Karpas-422 (cell line): ENCODE data around the gene DYRK1A. TPM values are rescaled to one million over a fixed set of nuclear protein-coding genes. Genes with fewer than 3 reads are reported as not detected.

Experiments
- DNase-seq: peaks from one replicate; pipeline ENCODE4 v3.0.0-alpha.2; 2015
- H2AFZ ChIP-seq: fragments of 200-600 bp; sonication (generic); 2 replicates; pipeline ENCODE4 v1.6.1; 2014; ENCODE audit warnings: antibody characterized with exemption, low read length, mixed read lengths
- H3K27ac ChIP-seq: fragments of 200-600 bp; sonication (generic); 2 replicates; pipeline ENCODE4 v1.5.1; 2014; ENCODE audit warnings: mild to moderate bottlenecking, low read length, moderate library complexity
- H3K27me3 ChIP-seq: fragments of 200-600 bp; sonication (generic); 2 replicates; pipeline ENCODE4 v1.6.1; 2014; ENCODE audit warnings: low read length, mixed read lengths
- H3K36me3 ChIP-seq: fragments of 200-600 bp; sonication (generic); 2 replicates; pipeline ENCODE4 v1.6.1; 2014; ENCODE audit warnings: low read length, mixed read lengths; ENCODE audit not compliant: insufficient read depth
- H3K4me1 ChIP-seq: fragments of 200-600 bp; sonication (generic); 2 replicates; pipeline ENCODE4 v1.6.1; 2014; ENCODE audit warnings: mild to moderate bottlenecking, low read length, mixed read lengths
- H3K4me2 ChIP-seq: fragments of 200-600 bp; sonication (generic); 2 replicates; pipeline ENCODE4 v1.6.1; 2014; ENCODE audit warnings: low read length, low read depth, mild to moderate bottlenecking; ENCODE audit not compliant: poor library complexity, severe bottlenecking
- H3K4me3 ChIP-seq: fragments of 200-600 bp; sonication (generic); 2 replicates; pipeline ENCODE4 v1.5.1; 2014; ENCODE audit warnings: mild to moderate bottlenecking, antibody characterized with exemption, low read length, mixed read lengths
- H3K79me2 ChIP-seq: fragments of 200-600 bp; sonication (generic); 2 replicates; pipeline ENCODE4 v1.6.1; 2014; ENCODE audit warnings: mild to moderate bottlenecking, low read length, mixed read lengths
- H3K9ac ChIP-seq: fragments of 200-600 bp; sonication (generic); 2 replicates; pipeline ENCODE4 v1.6.0; 2014; ENCODE audit warnings: low read length
- H3K9me2 ChIP-seq: fragments of 200-600 bp; sonication (generic), shearing (Covaris generic); replicated peaks from 2 replicates; pipeline ENCODE4 v1.6.0; 2014; ENCODE audit warnings: mild to moderate bottlenecking, low read length, moderate library complexity; ENCODE audit not compliant: insufficient read depth
- H3K9me3 ChIP-seq: fragments of 300-700, 200-600 bp; sonication (generic); 2 replicates; pipeline ENCODE4 v1.6.1; 2014; ENCODE audit warnings: low read length, mixed read lengths
- H4K20me1 ChIP-seq: fragments of 200-600 bp; sonication (generic); 2 replicates; pipeline ENCODE4 v1.6.1; 2014; ENCODE audit warnings: mild to moderate bottlenecking, antibody characterized with exemption, low read length, low read depth; ENCODE audit not compliant: insufficient read depth
- total RNA-seq: library from RNA; depleted of rRNA; stranded (reverse); fragments of >200 nt; shearing (Covaris generic); gene quantifications from 2 replicates; pipeline ENCODE4 v1.2.3, GENCODE V29; 2014; ENCODE audit warnings: low replicate concordance

The DYRK1A gene
- total RNA-seq, 1 experiment from 2014 or later = 98.2 TPM

DNA sequence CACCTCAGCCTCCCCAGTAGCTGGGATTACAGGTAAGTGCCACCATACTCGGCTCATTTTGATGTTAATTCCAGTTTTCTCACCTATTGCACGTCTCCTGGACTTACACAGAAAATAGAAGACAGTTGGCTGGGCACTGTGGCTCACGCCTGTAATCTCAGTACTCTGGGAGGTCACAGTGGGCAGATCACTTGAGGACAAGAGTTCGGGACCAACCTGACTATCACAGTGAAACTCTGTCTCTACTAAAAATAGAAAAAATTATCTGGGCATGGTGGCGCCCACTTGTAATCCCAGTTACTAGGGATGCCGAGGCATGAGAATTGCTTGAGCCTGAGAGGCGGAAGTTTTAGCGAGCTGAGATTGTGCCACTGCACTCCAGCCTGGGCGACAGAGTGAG is 44.1 kb downstream of the DYRK1A start:
- DNase-seq = no peak
- no peak overlapping the region for H2AFZ ChIP-seq
- peaks cover 39% of the 10 kb centered on the region for H4K20me1 ChIP-seq
- peaks cover 97% of the 10 kb centered on the region for H3K79me2 ChIP-seq
- no peak overlapping the region for H3K9ac ChIP-seq
- H3K4me2 ChIP-seq = peak overlapping the region; percentile 17
- peaks cover 95% of the 10 kb centered on the region for H3K4me1 ChIP-seq
- 0 out of 2 replicates have a peak overlapping the region, but pooled peaks have one; percentile 35 for H3K27ac ChIP-seq
- H3K36me3 ChIP-seq = peaks cover 4% of the 10 kb centered on the region; the same call in 1 of the 2 replicates
- no peaks in the 10 kb centered on the region for H3K9me3 ChIP-seq
- H3K9me2 ChIP-seq = no peaks in the 10 kb centered on the region
- no peak overlapping the region for H3K4me3 ChIP-seq
- H3K27me3 ChIP-seq = no peaks in the 10 kb centered on the region

DNA sequence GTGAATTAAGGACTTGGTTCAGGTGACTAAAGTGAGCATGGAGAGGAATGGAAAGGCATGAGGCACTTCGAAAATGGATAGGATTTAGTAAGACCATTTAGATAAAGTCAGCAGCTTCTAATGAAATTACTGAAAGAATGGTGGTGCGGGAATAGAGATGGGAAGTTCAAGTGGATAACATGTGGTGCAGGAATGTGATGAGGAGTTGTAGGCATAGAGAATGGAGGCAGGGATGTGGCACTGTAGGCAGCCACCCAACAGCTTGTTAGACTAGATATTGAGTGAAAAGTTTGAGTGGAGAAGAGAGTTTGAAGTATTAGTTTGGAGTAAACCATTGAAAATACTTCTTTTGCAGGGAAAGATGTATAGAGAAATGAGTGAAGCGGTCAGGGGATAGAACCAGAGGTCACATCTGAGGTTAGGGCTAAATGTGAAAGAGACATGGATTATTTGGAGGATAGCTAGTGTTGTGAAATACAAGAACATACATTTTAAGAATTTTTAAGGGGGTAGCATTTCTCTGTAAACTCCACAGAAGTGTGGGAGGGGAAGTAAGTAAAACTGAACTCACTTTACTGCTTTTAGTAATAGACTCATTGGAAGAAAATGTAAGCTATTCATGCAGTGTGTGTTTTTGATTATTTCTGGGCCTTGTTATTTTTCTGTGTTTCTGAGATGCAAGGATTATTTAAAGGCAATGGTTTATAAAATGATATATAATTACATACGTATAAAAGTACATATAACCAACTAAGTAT is 46.2 kb downstream of the DYRK1A start:
- H3K79me2 ChIP-seq = peaks cover 98% of the 10 kb centered on the region
- H2AFZ ChIP-seq = no peak overlapping the region
- no peaks in the 10 kb centered on the region for H3K9me2 ChIP-seq
- H3K9me3 ChIP-seq = no peaks in the 10 kb centered on the region
- peak overlapping the region; percentile 5; the same call in 1 of the 2 replicates for H3K4me3 ChIP-seq
- H3K4me1 ChIP-seq = peaks cover 79% of the 10 kb centered on the region
- H3K4me2 ChIP-seq = peak overlapping the region; percentile 52
- DNase-seq = no peak
- H3K9ac ChIP-seq = peak overlapping the region; percentile 15; the same call in 1 of the 2 replicates
- H3K27ac ChIP-seq = peak overlapping the region; percentile 62
- H3K27me3 ChIP-seq = no peaks in the 10 kb centered on the region
- peaks cover 4% of the 10 kb centered on the region; the same call in 1 of the 2 replicates for H3K36me3 ChIP-seq
- H4K20me1 ChIP-seq = peaks cover 34% of the 10 kb centered on the region

DNA sequence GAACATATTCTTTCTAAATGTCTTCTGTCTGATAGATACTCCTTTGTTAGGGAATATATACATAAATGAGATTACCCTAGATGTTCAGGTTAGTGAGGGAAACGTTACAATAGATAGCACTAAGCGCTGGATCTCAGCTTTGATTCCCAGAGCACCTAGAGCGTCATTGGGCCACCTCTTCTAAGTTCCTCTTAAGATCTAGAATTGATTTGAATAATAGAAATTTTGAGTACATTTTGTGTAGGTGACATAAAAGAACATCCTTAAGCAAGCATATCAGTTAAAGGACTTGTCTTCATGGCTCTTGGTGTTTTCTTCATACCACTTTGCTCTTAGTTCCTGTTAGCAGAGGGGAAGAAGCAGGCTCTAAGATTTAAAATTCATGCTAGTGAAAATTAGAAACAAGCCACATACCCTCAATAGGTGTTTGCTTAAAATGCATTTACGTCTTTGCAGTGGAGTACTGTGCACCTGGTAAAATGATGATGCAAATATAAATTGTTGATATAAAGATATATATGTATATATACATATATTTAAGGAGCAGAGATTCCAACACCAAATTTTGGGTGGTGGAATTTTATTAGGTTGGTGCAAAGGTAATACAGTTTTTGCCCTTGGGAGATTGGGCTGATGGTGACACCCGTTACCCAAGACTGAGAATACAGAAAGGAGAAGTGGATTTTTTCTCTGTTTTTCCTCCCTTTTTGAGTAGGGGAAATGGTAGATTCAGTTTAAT is 47.1 kb downstream of the DYRK1A start:
- H3K9me3 ChIP-seq = no peaks in the 10 kb centered on the region
- peak overlapping the region; percentile 52 for H3K4me2 ChIP-seq
- DNase-seq = peak; percentile 65
- H3K36me3 ChIP-seq = peaks cover 4% of the 10 kb centered on the region; the same call in 1 of the 2 replicates
- H3K4me1 ChIP-seq = peaks cover 70% of the 10 kb centered on the region
- no peaks in the 10 kb centered on the region for H3K27me3 ChIP-seq
- peak overlapping the region; percentile 62 for H3K27ac ChIP-seq
- H4K20me1 ChIP-seq = peaks cover 32% of the 10 kb centered on the region
- no peaks in the 10 kb centered on the region for H3K9me2 ChIP-seq
- H3K4me3 ChIP-seq = no peak overlapping the region; the same call in 1 of the 2 replicates
- 0 out of 2 replicates have a peak overlapping the region, but pooled peaks have one; percentile 26 for H3K9ac ChIP-seq
- no peak overlapping the region for H2AFZ ChIP-seq
- H3K79me2 ChIP-seq = peaks cover 98% of the 10 kb centered on the region

DNA sequence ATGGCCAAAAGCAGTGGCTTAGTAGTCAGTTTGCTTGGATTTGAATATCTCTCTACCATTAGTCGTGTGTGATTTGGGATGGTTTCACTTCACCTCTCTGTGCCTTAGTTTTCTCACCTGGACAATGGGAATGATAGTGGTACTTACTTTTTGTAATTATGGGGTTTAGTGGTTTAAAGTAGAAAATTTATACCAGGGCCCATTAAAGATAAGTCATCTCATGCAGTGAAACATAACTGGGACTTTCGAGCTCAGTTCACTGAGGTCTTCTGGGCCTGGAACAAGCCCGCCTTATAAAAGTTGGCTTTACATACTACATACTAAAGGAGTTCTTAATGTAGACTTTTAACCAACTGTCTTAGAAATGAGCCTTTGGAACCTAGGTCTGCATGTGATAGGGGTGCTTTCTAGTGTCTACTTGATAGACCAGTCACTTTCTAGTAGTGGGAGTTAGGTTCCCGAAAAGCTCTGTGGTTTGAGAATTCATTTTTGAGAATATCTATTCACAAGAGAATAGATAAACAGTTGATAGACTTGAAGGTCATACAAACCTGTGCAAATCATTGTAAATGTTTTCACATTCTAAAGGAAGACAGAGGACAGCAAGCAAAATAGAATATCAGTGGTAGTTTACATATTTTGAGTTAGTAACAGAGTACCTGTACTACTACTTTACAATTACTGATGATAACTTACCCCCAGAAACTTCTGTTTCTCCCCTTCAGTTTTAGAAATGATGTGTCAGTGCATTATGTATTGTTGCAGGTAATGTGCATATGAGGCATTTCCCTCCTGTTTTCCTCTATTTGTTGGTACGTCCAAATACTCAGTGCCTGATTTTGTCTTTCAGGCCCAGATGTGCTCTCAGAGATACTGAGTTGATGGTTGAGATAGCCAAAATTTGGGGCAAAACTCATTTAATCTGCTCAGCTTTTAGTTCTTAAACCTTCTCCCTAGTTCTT is 48.0 kb downstream of the DYRK1A start:
- H3K9me2 ChIP-seq = no peaks in the 10 kb centered on the region
- peak overlapping the region; percentile 52 for H3K4me2 ChIP-seq
- no peaks in the 10 kb centered on the region for H3K9me3 ChIP-seq
- H3K4me1 ChIP-seq = peaks cover 65% of the 10 kb centered on the region
- no peak overlapping the region for H2AFZ ChIP-seq
- peak overlapping the region; percentile 62 for H3K27ac ChIP-seq
- peaks cover 4% of the 10 kb centered on the region; the same call in 1 of the 2 replicates for H3K36me3 ChIP-seq
- H3K27me3 ChIP-seq = no peaks in the 10 kb centered on the region
- H4K20me1 ChIP-seq = peaks cover 35% of the 10 kb centered on the region
- H3K9ac ChIP-seq = no peak overlapping the region
- H3K4me3 ChIP-seq = no peak overlapping the region
- DNase-seq = no peak
- peaks cover 98% of the 10 kb centered on the region for H3K79me2 ChIP-seq

DNA sequence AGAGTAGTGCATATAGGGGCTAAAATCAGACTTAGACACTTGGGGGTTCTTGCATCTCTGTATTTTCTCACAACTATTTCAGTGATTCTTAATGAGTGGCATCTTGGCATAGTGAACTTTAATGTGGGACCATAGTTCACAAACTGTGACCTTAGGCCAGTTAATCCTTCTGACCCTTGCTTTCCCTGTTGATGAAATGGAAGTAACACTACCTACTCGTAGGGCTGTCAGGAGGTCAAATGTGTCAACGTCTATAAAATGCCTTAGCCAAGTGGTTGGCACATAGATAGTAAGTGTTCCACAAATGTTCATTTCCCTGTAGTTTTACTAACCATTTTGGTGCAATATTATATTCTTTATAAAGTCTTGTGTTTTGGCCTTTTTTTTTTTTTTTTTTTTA is 49.4 kb downstream of the DYRK1A start:
- Histone ChIP-seq H3K36me3 (peaks cover 13% of the 10 kb centered on the region), H3K9ac (no peak overlapping the region), H3K4me2 (no peak overlapping the region), H3K79me2 (peaks cover 100% of the 10 kb centered on the region), H3K4me3 (no peak overlapping the region), H3K9me3 (no peaks in the 10 kb centered on the region), H3K27me3 (no peaks in the 10 kb centered on the region), H3K9me2 (no peaks in the 10 kb centered on the region), H2AFZ (no peak overlapping the region), H3K4me1 (peaks cover 52% of the 10 kb centered on the region), H3K27ac (0 out of 2 replicates have a peak overlapping the region, but pooled peaks have one; percentile 7), H4K20me1 (peaks cover 28% of the 10 kb centered on the region)
- no peak for DNase-seq

DNA sequence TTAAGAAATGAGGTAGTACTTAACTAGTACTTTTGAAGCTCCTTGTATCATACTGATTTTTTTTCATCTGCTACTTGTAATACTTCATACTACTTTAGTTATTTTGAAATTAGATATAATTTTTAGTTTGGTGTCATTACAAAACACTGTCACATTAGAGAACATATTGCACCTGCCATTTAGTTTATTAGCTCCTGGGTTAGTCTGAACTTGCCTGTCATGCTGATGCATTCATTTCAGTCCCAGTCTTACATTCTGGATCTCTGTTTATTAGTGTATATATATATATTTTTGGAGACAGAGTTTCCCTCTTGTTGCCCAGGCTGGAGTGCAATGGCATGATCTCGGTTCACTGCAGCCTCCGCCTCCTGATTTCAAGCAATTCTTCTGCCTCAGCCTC is 50.3 kb downstream of the DYRK1A start:
- Histone ChIP-seq H3K79me2 (peaks cover 99% of the 10 kb centered on the region), H3K27ac (0 out of 2 replicates have a peak overlapping the region, but pooled peaks have one; percentile 7), H3K9me3 (no peaks in the 10 kb centered on the region), H3K4me3 (no peak overlapping the region), H3K4me2 (no peak overlapping the region), H3K27me3 (no peaks in the 10 kb centered on the region), H3K36me3 (peaks cover 19% of the 10 kb centered on the region), H4K20me1 (peaks cover 20% of the 10 kb centered on the region), H3K4me1 (peaks cover 42% of the 10 kb centered on the region), H3K9ac (no peak overlapping the region), H2AFZ (no peak overlapping the region), H3K9me2 (no peaks in the 10 kb centered on the region)
- DNase-seq = no peak

DNA sequence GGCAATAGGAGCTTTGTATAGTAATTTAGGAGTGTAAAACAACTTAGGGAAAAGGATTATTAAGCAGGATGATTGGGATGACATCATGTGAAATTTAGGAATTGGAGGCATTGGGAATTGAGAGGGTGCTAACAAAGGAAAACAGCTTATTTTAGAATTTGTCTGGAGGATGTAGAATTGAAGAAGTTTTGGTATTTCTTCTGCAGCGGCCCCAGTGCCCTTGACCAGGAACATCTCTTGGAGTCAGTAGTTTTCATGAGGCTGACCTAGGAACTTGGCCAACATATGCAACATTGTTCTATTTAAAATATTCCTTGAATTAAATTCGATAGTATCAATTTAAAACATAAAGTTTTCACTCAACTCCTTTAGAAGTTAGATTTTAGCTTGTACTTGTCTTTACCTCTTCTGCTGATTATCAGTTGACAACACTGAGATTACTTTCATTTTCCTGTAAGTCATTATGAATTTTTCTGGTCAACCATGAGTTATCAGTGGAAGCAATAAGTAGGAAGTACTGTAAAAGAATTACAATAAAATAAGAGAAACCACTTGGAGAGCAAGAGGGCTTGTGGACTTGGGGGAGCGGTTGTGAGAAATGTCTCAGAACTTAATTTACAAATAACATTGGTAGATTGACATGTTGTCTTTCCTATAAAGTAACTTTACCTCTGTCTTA is 52.8 kb downstream of the DYRK1A start:
- no peak overlapping the region for H3K9ac ChIP-seq
- no peak overlapping the region for H3K4me2 ChIP-seq
- H3K9me3 ChIP-seq = no peaks in the 10 kb centered on the region
- H3K9me2 ChIP-seq = no peaks in the 10 kb centered on the region
- peaks cover 99% of the 10 kb centered on the region for H3K79me2 ChIP-seq
- H4K20me1 ChIP-seq = peaks cover 6% of the 10 kb centered on the region
- no peak for DNase-seq
- no peak overlapping the region for H3K27ac ChIP-seq
- H2AFZ ChIP-seq = no peak overlapping the region
- H3K4me1 ChIP-seq = peaks cover 17% of the 10 kb centered on the region
- H3K36me3 ChIP-seq = peaks cover 34% of the 10 kb centered on the region
- H3K4me3 ChIP-seq = no peak overlapping the region
- H3K27me3 ChIP-seq = no peaks in the 10 kb centered on the region
